Measurements from ENCODE around the gene MAP4. TPM values are rescaled to one million over a fixed set of nuclear protein-coding genes. Genes with fewer than 3 reads are reported as not detected.

Gene MAP4
- total RNA-seq, 4 donors from 2014 or later = 239 to 338 (median 284) TPM

DNA sequence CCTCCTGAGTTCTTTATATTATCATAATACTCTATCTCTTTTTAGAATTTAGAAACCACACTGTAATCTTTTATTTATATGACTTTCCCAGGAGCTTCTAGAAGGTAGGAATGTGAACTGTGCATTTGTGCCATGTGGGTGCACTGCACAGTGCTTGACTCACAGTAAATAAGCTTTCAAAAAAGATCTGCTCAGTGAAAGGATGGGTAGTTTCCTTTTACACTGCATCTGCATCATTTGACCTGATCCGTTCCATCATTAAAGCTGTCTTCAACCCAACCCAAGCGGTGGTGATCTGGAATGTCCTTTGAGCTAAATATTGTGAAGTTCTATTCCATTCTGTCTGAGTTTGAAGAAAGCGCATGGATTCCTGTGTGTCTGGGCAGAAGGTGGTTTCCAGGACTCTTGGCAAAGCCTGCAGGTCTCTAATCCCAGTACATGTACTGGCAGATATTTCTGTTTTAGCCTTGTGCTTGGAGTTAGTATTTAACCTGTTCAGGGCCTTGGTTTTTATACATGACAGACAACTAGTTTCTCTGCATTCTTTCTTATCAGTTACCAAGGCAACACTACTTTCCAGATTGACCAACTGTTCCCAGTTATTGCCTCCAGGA is 116.6 kb downstream of the MAP4 start:
- peaks cover 0 to 64% (median 35%) of the 10 kb centered on the region in 4 donors for H3K36me3 ChIP-seq

DNA sequence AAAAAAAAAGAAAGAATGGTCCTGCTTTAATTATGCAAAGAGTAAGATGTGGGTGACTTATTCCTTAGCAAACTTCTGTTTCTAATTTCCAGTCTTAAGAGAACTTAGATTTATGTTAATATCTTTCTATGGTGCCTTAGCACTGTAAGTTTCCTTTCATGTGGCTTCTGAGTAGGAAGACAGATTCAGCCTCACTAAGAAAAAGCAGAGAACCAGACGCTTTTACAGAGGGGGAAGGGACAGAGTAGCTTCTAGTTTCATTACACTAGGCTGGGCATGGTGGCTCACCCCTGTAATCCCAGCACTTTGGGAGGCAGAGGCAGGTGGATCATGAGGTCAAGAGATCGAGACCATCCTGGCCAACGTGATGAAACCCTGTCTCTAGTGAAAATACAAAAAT is 118.3 kb downstream of the MAP4 start:
- WGBS = 88% methylated on average over 3 of the region's 3 CpGs
- DNase-seq (ENCODE audit: extremely low spot score) = no peak
- intact Hi-C loops (cut with DNase I) = no loop called here
- TF ChIP-seq POLR2AphosphoS5 (IDR thresholded peaks at IDR 0.05) = no peak
- TF ChIP-seq EP300 (IDR thresholded peaks at IDR 0.05) = no peak
- TF ChIP-seq, protein P1, sequence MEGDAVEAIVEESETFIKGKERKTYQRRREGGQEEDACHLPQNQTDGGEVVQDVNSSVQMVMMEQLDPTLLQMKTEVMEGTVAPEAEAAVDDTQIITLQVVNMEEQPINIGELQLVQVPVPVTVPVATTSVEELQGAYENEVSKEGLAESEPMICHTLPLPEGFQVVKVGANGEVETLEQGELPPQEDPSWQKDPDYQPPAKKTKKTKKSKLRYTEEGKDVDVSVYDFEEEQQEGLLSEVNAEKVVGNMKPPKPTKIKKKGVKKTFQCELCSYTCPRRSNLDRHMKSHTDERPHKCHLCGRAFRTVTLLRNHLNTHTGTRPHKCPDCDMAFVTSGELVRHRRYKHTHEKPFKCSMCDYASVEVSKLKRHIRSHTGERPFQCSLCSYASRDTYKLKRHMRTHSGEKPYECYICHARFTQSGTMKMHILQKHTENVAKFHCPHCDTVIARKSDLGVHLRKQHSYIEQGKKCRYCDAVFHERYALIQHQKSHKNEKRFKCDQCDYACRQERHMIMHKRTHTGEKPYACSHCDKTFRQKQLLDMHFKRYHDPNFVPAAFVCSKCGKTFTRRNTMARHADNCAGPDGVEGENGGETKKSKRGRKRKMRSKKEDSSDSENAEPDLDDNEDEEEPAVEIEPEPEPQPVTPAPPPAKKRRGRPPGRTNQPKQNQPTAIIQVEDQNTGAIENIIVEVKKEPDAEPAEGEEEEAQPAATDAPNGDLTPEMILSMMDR (IDR thresholded peaks at IDR 0.05) = no peak
- TF ChIP-seq POLR2A (IDR thresholded peaks at IDR 0.05; ENCODE audit: low read depth) = no peak
- Histone ChIP-seq H3K9me3 (no peaks in the 10 kb centered on the region), H3K36me3 (peaks cover 0 to 65% (median 30%) of the 10 kb centered on the region in 4 donors), H3K4me1 (peaks cover 5 to 24% (median 21%) of the 10 kb centered on the region in 4 donors), H3K27ac (replicated peaks in 1 of 4) (no peak overlapping the region), H3K27me3 (no peaks in the 10 kb centered on the region), H3K4me3 (no peak overlapping the region)

More for the DNA sequence above, 116.6 kb downstream of the MAP4 start:
- intact Hi-C loops (cut with DNase I) = no loop called here
- Histone ChIP-seq H3K4me3 (no peak overlapping the region), H3K9me3 (no peaks in the 10 kb centered on the region), H3K27me3 (no peaks in the 10 kb centered on the region), H3K27ac (replicated peaks in 1 of 4) (no peak overlapping the region), H3K4me1 (peaks cover 0 to 24% (median 21%) of the 10 kb centered on the region in 4 donors)
- WGBS = 71% methylated on average over 3 of the region's 3 CpGs
- DNase-seq (ENCODE audit: extremely low spot score) = no peak
- TF ChIP-seq, protein P1 (IDR thresholded peaks at IDR 0.05) = no peak
- TF ChIP-seq POLR2A (IDR thresholded peaks at IDR 0.05; ENCODE audit: low read depth) = no peak
- TF ChIP-seq EP300 (IDR thresholded peaks at IDR 0.05) = no peak
- no peak for TF ChIP-seq POLR2AphosphoS5 (IDR thresholded peaks at IDR 0.05)

DNA sequence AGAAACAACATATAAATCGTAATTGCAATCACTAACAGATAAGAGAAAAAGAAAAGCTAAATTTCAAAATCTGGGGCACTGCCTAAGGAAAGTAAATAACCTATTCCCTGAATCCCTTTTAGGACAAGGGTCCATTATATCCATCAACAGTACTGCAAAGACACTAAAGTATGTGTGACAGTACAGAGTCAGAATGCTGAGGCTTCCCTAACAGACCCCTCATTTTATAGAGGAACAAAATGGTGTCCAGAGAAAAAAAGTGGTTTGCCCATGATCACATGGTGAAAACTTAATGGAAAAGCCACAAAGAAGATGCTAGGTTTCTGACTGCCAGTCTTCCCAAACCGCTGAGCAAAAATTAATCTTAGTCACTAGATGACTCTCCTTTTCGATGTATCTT is 119.5 kb downstream of the MAP4 start:
- intact Hi-C loops (cut with DNase I) = no loop called here
- no peak overlapping the region for H3K27ac ChIP-seq (replicated peaks in 1 of 4)
- no peak for TF ChIP-seq POLR2A (IDR thresholded peaks at IDR 0.05; ENCODE audit: low read depth)
- TF ChIP-seq POLR2AphosphoS5 (IDR thresholded peaks at IDR 0.05) = no peak
- TF ChIP-seq, protein P1 (IDR thresholded peaks at IDR 0.05) = no peak
- TF ChIP-seq EP300 (IDR thresholded peaks at IDR 0.05) = no peak
- H3K4me3 ChIP-seq = no peak overlapping the region
- 84% methylated on average over 3 of the region's 3 CpGs for WGBS
- no peak for DNase-seq (ENCODE audit: extremely low spot score)
- H3K27me3 ChIP-seq = no peaks in the 10 kb centered on the region
- H3K36me3 ChIP-seq = peaks cover 0 to 67% (median 31%) of the 10 kb centered on the region in 4 donors
- H3K4me1 ChIP-seq = peaks cover 14 to 33% (median 26%) of the 10 kb centered on the region in 4 donors
- no peaks in the 10 kb centered on the region for H3K9me3 ChIP-seq

DNA sequence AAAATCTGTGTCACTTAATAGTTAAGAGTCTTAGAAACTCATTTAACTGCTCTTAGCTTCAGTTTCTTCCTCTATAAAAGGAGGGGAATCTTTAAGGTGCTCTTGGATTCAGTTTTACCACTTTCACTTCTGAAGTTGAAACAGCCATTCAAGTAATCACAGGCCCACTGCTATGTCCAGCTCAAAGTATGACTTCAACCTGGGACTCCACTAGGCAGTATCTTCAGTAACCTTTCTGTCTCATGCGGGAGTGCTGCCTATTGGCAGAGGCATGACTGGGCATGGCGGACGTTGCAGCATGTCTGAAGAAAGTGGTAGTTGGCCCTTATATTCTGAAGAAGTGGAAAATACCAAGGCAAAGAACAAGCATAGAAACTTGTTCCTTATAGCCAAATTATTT is 121.0 kb downstream of the MAP4 start:
- Histone ChIP-seq H3K9me3 (no peaks in the 10 kb centered on the region), H3K4me1 (peaks cover 29 to 35% (median 31%) of the 10 kb centered on the region in 4 donors), H3K27ac (replicated peaks in 1 of 4) (no peak overlapping the region), H3K27me3 (no peaks in the 10 kb centered on the region), H3K36me3 (peaks cover 0 to 63% (median 27%) of the 10 kb centered on the region in 4 donors), H3K4me3 (no peak overlapping the region)
- WGBS = 85% methylated on average over 3 of the region's 3 CpGs
- no peak for DNase-seq (ENCODE audit: extremely low spot score)
- no peak for TF ChIP-seq EP300 (IDR thresholded peaks at IDR 0.05)
- TF ChIP-seq, protein P1 (IDR thresholded peaks at IDR 0.05) = no peak
- no peak for TF ChIP-seq POLR2AphosphoS5 (IDR thresholded peaks at IDR 0.05)
- no peak for TF ChIP-seq POLR2A (IDR thresholded peaks at IDR 0.05; ENCODE audit: low read depth)
- intact Hi-C loops (cut with DNase I) = no loop called here

Measured in esophagus muscularis mucosa (tissue), 4 donors.